Umbilical cord (tissue), 2 donors: ENCODE data around the gene ACSS2. TPM values are rescaled to one million over a fixed set of nuclear protein-coding genes. Genes with fewer than 3 reads are reported as not detected.

Experiments
- DNase-seq: peaks from one replicate; pipeline ENCODE4 v3.0.0-alpha.2; 2015; ENCODE audit warnings: low spot score
- total RNA-seq: library from RNA; depleted of rRNA; stranded (reverse); fragments of >200 nt; gene quantifications from one replicate; pipeline ENCODE4 v1.2.3, GENCODE V29; 2014; ENCODE audit warnings: low replicate concordance; ENCODE audit not compliant: insufficient read depth

The ACSS2 gene
- total RNA-seq, 1 donor from 2014 or later: 49.1 TPM

DNA sequence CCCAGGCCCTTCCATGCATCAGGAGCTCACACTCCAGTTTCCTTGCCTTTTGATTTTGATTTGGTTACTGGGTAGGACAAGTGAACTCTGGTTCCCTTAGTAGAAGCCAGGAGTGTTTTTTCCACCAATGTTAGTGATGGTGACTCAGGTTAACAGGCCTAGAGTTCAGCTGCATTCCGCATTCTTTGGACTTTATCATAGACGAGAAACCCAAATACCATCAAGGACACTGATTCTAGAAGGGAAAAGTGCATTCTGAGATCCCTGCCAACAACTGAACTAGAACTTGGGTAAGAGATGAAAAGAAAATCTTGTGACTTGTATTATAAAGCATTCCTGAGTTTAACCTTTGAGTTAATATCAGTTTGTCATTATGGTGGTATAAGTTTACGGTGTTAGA lies 70.2 kb downstream of the ACSS2 start:
- DNase-seq: no peak

DNA sequence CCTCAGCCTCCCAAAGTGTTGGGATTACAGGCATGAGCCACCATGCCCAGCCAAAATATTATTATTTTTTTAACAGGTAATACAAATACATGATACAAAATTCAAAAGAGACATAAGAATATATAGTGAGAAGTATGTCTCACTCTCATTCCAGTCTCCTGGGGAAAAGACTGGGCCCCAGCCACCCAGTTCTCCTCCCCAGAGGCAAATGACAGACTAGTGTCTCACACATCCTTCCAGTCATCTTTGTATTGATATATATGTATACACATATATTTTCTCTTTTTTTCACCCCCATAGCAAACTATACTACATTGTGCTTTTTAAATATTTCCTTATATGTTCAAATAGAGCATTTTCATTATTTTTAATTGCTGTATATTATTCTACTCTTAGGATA lies 70.9 kb downstream of the ACSS2 start:
- DNase-seq: no peak

DNA sequence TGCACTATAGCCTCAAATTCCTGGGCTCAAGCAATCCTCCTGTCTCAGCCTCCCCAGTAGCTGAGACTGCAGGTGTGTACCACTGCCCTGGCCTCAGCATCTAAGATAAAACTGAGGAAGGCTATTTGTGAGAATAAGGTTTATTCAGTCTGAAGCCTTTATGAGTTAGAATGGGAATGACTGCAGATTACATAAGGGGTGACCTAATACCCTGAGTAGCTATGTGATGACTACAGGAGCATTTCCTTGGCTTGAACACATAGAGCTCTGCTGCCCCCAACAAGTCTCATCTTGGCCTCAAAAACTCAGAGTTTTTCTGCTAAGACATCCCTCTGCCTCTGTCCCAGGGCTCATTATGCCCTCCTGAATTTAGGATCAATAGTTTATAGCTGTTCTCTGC lies 71.6 kb downstream of the ACSS2 start:
- DNase-seq: no peak

DNA sequence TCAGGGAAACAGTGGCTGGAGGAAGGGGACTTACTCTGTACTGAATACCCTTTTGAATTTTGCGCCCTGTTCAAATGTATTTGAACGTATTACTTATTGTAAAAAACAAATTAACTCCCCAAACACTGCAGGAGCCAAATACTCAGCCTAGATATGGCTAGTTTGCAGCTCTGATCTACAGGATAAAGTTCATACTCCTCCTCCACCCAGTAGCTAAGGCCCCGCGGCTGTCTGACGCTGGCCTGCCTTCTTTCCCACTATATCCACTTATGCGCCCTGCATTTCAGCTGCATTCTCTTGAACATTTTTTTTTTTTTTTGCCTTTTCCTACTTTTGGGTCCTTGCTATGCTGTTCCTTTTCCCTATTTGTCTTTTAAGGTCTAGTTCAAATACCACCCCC lies 72.7 kb downstream of the ACSS2 start:
- DNase-seq: no peak

DNA sequence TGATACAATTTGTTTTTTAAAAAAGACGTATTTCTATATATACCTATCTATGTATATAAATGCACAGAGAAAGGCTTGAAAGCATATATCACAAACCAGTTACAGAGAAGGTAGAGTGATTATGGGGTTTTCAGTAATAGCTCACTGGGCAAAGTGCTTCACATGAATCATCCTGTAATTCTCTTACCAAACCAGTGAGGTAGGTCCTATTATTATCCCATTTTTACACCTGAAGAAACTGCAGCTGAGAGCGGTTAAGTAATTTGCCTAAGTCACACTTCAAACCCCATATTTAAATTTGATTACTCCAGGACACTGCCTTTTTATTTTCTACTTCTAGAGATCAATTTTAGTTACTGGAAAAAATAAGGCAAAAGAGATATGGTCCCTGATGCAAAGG lies 74.8 kb downstream of the ACSS2 start:
- DNase-seq: no peak

DNA sequence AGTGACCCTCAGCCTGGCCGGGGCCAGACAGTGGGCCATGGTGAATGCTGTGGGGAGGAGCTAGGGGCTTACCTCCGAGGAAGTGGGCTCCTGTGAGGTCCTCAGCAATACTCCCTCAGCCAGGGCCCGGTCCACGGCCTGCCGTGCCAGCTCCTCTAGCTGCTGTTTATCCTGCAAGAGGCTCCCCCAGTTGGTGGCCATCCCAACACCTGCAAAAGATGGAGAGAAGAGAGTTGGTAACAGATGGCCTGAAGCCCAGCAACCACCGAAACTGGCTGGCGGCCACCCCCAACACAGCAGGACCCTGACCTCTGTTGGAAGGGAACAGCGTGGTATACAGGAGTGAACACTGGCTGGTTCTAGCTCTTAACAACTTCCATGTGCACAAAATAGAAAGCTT lies 75.2 kb downstream of the ACSS2 start:
- DNase-seq: no peak

DNA sequence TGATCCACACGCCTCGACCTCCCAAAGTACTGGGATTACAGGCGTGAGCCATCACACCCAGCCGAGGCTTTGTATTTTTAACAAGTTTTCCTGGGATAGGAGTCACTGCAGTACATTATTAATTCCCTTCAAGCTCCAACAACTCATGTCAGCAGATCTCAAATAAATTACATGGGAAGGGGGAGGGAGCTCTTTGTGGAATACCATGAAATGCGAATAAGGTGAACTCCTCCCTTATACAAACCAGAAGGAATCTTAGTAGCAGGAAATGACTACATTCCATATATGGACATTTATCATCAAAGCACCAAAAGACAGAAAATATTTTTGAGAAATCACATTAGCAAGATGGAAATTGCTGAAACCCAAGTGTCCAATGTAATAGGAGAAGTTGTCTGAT lies 76.3 kb downstream of the ACSS2 start:
- DNase-seq: no peak

DNA sequence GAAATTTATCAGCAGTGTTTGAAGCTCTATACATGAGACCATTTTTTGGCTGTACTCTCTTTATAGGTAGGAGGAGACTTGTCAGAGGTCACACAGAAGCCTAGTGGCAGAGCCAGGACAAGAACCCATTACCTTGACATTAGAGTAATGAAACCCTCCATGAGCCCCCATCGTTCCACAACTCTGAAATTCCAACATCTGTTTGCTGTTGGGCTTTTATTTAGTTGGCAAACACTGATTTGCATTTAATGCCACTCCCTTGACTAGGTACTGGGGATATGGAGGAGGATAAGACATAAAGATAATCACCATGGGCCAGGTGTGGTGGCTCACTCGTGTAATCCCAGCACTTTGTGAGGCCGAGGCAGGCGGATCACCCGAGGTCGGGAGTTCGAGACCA lies 77.5 kb downstream of the ACSS2 start:
- DNase-seq: no peak

DNA sequence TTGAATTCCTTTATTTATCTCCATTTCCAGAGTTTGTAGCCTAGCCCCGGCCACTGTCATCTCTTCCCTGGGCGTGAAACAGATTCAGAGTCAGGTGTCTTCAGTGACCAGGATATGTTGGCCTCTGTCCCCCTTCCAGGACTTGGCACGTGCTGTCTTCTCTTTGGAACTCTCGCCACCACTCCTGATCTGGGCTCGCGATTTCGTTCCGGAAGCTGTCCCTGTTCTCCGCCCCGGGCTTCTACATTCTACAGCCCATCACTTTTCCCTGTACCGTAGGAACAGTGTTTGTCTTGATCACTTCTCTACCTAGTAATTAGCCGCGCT lies 78.5 kb downstream of the ACSS2 start:
- DNase-seq: no peak

DNA sequence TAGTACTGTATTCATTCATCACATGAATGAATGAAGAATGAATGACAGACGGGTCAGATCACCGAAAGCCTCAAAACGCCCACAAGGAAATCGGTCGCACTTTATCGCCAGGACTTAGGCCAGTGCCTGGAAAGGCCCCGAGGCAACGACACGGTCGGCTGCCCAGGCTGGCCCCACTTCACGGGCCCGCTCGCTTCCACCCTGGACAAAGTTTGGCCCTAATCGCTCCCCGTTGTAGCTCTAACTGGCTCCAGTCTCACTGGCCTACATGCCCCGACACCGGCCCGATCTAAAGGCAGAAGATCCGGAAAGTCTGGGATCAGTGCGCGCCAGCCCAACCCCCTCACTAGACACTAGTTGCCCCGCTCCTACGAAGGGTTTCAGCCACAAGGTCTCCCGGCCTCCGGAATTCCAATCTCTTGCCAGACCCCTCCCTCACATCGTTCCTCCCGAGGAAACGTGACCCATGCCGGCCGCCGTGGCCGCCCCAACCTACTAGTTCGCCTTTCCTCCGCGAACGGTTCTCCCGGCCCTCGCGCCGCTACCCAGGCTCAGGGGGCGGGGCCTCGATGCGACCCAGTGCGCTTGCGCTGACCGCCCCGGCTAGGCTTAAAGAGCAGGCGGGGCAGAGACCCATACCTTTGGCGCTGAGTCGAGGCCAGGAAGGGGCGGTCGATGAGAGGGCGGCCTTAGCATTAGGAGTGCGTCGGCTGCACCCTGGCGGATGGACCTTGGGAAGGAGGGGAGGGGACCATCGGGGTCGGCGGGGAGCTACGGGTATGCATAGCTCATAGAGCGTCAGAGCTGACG lies 79.0 kb downstream of the ACSS2 start, which contains the start of the genes GSS and MYH7B:
TSS of gene GSS (minus strand) at position 576 of the 810 bp plus-strand sequence. CDS start 3,954 bp downstream, outside the sequence.
TSS of gene MYH7B (plus strand) at position 638 of the 810 bp plus-strand sequence. CDS start 22,138 bp downstream, outside the sequence.
- peak; percentile 99 for DNase-seq

DNA sequence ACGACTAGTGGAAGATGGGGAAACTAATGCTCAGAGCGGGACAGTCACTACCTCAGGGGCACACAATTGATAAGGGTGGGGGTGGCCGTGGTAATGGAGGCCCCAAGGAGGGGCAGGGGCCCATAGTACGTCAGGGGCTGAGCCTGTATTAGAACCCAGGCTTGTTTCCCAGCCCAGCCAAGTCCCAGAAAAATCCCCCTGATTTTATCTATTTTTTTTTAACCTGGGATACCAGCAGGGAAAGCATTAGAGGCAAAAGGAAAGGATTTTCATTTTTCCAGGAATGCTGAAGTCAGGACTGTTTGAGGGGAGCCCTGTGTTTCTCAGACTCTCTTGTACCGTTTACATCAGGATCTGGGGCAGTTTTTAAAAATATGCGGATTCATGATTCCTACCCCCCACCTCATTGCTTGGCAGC lies 79.6 kb downstream of the ACSS2 start:
- DNase-seq: no peak

DNA sequence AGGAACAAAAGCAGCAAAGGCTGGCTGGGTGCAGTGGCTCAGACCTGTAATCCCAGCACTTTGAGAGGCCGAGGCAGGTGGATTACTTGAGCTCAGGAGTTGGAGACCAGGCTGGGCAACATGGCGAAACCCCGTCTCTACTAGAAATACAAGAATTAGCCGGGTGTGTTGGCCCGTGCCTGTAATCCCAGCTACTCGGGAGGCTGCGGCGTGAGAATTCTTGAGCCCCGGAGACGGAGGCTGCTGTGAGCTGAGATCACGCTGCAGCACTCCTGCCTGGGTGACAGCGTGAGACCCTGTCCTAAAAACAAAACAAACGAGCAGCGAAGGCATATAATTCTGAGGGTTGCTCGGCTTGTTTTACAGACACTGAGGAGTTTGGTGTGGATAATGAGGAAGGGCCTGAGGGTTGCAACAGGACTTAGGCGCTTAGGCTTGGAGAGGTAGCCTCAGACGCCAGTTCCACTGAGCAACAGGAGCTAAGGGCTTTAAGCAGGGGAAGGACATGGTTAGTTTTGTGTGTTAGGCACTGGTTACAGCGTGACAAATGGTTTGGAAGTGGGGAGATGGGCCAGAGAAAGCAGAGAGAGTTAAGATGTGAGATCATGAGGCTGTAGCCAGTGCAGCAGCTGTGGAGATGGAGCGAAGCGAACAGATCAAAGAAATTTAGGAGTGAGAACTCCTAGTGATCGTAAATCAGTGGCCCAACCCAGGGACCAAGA lies 80.5 kb downstream of the ACSS2 start:
- DNase-seq: peak; percentile 13

DNA sequence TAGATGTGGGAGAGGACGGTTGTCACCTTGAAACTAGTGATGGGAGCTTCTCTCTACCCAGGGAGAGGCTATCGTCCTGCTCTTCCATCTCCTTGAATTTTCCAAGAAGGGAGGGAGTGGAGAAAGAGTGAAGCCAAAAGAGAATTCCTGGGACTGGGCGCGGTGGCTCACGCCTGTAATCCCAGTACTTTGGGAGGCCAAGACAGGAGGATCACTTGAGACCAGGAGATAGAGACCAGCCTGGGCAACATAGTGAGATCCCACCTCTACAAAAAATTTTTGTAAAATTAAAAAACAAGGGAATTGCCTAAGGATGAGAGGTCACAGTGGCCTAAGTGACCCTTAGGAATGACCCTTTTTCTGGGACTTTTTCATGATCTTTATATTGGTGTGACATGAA lies 88.1 kb downstream of the ACSS2 start:
- DNase-seq: no peak

DNA sequence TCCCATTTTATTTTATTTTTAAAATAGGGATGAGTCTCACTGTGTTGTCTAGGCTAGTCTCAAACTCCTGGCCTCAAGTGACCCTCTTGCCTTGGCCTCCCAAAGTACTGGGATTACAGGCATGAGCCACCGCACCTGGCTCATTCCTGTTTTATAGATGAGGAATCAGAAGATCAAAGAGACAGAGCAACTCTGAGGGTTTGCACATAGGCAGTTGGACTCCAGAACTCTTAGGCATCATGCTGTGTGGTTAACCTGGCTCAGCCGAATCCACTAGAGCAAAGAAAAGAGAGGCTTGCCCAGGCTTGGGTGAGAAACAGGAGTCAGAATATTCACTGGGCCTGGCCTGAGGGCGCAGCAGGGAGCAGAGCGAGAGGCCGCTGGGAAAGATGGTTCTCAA lies 88.6 kb downstream of the ACSS2 start:
- no peak for DNase-seq

DNA sequence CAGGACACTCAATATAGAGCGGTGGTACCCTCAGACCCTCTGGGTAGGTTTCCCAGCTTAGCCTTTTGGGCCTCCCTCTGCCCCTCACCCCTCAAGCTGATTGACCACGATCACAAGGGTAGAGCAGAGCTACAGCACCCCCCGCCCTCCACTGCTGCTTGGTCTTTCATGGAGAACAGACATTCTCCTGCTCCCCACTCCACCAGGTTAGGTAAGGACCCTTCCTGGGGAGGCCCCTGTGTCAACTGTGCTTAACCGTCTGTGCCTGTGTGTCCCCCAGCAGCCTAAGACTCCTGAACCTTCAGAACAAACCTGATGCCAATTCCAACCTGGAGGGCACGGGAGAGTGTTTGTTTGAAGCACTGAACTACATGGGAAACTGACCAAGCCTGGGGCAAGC lies 91.0 kb downstream of the ACSS2 start:
- no peak for DNase-seq

DNA sequence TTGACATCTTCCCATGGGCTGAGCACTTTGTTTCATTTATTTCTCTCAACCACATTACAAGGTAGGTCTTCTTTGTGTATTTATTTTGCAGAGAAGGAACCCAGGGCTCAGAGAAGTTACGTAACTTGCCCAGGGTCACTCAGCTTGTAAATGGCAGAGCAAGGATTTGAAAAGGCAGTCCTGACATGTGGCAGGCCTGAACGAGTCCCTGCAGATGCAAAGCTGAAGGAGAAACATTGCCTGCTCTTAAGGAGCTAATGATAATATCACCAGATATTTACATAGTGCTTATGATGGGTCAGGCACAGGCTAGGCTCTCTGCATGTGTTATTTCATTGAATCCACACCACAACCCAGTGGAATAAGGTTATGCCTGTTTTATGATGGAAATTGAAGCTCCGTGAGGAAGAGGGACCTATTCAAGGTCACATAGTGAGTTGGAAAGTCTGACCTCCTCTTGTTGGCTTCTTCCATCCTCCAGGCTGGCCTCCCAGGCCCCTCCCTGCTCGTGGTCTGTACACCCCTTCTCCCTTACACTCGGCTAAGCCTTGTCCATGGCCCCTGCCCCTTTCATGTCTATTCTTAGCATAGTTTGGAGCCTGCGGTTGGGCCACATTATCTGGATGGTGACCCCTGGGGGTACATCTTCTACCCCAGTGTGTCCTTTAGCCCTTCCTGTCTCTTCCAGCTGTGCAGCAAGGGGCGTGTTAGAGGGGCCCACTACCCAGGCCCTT lies 91.8 kb downstream of the ACSS2 start:
- DNase-seq: no peak

DNA sequence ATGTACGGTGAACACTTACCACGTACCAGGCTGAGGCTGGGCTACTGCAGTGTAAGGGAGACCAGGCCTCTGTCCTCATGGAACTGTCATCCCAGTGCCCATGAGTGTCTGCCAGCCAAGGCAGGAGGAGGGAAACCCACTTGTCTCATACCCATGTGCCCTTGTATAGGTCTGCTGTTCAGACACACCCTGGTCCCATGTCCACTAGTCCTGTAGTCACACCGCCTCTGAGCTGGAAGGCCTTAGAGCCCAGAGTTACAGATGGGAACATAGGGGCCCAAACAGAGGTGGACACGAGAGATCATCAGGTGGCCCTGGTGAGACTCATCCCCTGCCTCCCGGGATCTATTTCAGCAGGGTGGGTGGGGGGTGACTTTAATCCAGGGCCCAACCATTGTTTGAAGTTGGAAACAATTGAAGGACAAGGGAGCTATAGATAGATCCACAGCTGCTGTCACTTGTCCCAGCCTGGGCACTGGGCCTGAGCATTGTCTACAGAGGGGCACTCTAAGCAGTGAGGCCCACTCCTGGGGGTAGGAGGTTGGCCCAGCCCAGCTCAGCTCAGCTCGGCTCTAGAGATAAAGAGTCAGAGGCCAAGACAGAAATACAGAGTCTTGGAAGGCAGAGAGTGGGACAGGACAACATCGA lies 93.9 kb downstream of the ACSS2 start:
- no peak for DNase-seq

DNA sequence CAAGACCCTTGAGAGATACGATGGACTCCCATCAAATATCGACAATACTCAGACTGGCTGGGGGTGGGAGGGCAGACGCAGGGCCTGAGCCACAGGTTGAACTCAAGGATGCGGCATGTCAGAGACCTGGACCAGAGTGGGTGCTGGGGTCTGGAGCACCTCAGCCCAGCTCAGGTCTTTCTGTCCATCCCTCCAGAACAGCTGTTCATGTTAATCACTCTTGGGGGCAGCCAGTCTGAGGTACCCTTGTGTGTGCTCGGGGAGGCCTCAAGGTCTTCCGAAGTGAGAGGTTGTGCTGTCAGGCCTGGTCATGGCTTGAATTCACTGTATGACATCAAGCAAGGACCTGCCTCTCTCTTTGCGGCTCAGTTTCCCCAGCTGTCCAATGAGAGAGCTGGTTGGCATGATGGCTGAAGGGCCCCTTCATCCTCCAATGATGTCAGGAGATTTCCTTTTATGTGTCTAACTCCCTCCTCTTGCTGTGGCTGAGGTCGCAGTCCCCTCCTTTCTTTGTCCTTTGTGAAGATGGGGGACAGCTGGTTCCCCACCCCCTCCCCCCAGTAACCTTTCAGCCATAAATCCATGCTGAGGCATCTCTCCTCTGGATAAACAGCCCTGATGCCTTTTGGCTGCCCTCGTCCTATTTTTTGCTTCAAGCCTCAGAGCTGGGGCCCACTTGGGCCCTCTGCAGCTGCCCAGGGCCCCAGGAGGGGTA lies 94.6 kb downstream of the ACSS2 start:
- DNase-seq: no peak

DNA sequence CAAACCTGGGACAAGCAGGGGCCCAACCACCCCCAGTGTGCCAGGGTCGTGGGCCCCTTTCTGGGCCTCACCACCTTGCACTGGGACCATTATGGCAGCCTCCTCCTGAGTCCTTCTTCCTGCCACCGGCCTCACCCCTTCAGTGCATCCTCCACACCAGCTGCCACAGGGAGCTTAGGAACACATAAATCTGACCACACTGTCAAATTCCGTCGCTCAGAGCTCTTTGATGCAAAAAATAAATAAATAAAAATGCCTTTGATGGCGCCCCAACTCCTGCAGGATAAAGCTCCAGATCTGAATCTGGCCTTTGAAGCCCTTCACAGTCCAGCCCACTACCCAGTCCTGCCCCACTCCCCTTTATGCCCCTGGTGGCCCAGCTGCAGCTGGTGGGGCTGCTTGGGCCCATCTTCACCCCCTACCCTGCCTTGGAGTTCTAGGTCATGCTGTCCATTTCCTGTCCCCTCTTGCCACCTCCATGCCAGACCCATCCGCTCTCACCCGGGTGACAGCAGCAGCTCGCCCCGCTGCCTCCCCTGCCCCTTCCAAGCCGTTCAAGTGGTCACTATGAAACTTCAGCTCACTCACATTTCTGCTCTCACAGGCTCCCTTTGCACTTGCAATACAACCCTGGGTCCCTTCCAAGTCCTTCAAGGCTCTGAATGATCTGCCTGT lies 95.3 kb downstream of the ACSS2 start:
- no peak for DNase-seq

DNA sequence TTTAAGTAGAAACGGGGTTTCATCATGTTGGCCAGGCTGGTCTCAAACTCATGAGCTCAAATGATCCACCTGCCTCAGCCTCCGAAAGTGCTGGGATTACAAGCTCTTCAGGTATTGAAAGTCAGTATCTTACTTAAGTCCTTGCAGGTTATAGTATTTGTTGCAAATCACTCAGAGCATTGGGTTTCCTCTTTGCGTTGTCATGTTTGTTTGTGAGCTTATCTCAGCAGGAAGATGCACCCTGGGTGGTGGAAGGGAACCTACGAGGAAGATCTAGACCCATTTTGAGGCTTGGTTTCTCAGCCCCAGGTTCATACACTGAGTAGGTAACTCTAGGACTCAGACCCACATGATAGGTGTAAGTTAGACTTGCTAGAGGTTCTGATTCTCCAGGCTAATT lies 97.8 kb downstream of the ACSS2 start:
- DNase-seq: no peak

DNA sequence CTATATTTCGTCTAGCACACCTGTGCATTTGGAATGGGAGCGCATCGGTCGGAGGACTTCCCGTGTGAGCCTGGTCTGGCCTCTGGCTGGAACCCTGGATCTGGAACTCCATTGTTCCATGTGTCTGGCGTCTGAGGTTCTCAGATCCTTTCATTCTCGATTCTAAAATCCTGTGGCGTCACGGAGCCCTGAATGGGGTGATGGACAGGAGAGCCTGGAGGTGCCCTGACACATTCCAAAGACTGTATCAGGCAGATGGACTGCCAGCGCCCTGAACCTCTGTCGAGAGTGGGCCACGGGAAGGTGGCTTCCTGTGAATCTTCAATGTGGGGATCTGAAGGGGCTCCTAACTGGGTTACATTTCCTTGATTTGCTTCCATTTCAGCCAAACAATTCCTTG lies 99.9 kb downstream of the ACSS2 start:
- no peak for DNase-seq
